HG02798 (cell line): Measurements from ENCODE around the gene TOMM6.
A peak's percentile ranks its signal among the peaks of the same experiment; 100 is the strongest.
"Not testable (repeated sequence)": the region's sequence is repeated elsewhere in the genome, so short reads cannot be mapped to it uniquely, and the experiment has no call there.

Experiments used
- ATAC-seq: cut with Tn5 transposase; IDR thresholded peaks from one replicate; pipeline ENCODE4 v1.9.1; 2021; ENCODE audit warnings: mild to moderate bottlenecking; ENCODE audit not compliant: unreplicated experiment, poor library complexity

Gene TOMM6

DNA sequence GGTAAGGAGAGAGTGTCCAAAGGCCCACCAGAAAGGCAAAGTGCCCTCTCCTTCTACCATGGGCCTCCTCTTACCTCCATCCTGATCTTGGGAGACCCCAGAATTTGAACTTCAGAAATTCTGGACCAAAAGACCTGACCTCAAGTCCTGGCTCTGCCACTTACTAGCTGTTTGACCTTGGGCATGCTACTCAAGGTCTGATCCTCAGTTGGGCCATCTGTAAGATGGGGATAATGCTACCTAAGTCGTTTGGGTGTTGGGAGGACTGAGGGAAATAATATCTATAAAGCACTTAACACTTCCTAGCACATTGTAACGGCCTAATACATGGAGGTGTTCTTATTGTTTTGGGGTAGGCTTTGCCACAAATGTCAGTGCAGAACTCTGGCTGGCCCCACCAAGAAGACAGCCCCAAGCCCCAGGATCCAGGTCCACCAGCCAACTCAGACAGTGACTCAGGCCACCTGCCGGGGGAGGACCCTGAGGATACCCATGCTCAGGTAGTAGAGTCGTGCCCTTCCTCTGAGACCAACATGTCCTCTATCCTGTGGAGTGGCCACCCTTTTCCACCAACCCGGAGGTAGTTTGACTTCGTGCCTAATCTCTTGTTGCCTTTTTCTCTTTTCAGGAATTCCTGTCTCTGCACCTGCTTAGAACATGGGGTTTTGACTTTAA lies 4.3 kb upstream of the TOMM6 start:
- no peak for ATAC-seq

DNA sequence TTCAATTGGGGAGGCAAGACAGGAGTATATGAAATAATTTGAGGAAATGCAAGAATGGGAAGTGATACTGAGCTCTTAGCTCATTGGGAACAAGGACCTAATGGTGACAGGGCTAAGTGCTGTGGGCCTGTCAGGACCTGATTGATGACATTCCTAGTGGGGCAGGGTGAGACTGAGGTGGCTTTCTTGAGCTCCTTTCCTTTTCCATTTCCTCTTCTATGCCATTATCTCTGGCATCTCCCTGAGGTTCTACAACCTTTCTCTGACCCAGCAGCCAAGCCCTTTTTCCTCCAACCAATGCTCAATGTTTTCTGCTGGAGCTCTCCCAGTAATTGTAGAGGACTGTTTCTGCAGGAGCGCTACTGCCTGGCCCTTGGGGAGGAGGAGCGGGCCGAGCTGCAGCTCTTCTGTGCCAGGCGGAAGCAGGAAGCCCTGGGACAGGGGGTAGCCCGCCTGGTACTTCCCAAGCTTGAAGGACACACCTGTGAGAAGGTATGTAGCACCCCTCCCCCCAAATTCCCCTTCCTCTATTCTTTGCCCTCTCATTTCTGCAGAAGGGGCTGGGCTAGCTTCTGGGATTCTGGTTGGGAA lies 2.8 kb upstream of the TOMM6 start:
- no peak for ATAC-seq

DNA sequence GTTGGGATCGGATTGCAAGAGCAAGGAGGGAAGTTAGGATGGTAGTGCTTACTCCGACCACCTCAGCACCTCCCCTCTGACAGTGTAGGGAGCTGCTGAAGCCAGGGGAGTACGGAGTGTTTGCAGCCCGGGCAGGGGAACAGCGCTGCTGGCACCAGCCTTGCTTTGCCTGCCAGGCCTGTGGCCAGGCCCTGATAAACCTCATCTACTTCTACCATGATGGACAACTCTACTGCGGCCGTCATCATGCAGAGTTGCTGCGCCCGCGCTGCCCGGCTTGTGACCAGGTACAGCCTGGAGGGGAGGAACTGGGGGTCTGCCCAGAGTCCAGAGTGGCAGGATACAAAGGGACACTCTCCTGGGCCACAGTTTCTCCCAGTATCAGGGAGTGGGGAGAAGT lies 2.2 kb upstream of the TOMM6 start:
- ATAC-seq: no peak

DNA sequence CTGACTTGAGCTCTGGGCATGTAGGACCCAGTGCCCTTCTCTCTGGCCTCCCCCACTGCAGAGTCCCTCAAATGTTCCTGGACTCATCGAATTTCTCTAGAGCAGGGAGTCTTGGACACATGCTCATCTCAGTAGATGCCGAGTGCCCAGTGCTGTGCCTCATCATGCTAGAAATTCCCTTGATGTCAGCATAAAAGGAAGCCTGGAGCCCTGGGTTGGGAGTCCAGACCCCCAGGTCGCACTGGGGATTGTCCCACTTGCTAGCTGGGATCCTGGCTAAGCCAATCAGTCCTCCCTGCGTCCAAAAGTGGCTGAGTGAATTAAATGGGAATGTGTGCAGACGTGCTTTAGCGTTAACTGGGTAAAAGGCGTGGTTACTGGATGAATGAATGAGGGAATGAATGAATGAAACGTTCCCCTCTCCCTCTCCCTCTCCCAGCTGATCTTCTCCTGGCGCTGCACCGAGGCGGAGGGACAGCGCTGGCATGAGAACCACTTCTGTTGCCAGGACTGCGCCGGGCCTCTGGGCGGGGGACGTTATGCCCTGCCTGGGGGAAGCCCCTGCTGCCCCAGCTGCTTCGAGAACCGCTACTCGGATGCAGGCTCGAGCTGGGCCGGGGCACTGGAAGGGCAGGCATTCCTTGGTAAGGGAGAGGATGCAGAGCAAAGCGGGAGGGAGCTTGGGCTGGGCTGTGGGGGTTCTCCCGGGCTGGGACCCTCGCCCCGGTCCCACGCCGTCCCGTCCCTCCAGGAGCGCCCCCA lies 1.6 kb upstream of the TOMM6 start:
- ATAC-seq: no peak

DNA sequence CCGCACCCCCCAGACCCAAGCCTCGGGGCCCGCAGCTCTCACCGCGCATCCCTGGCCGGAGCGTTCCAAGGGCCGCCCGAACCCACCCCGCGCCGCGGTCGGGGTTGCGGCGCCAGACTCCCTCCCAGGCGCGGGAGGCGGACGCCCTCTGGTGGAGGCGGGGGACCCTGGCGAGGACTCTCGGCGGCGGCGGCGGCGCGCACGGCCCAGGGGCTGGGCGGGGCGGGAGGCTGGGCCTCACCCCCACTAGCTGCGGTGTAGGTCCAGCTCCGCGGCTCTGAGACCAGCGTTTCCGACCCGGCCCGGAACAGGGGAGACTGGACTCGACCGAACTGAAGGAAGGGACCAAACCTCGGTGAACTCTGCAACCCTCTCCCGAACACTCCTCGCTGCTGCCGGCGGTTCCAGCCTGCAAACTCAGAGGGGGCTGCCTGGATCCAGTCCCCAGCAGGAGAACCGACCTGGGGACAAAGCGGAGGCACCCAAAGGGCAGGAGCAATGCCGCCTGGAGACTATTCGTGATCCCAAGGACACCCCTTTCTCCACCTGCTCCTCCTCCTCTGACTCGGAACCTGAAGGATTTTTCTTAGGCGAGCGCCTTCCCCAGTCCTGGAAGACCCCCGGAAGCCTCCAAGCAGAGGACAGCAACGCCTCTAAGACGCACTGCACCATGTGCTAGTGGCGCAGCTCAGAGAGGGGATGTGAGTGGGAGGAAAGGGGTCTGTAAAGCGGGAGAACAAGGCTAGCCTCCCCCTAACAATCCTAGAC lies 859 bp upstream of the TOMM6 start:
- ATAC-seq: peak; percentile 72

DNA sequence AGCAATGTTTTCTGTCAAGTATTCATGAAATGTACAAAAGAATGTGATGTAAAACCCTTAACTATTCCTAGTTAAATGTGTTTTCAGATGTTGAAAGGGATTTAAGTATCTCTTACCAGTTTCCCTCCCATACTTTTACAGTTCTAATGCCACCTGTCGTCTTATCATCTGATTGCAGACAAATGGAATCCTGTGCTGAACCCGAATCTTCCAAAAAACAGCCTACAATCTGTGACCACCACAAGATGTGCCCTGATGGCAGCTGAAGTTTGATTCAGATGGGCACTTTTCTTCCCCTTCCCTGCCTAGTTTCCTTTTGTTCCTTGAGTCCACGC lies 1.9 kb downstream of the TOMM6 start:
- ATAC-seq: no peak

DNA sequence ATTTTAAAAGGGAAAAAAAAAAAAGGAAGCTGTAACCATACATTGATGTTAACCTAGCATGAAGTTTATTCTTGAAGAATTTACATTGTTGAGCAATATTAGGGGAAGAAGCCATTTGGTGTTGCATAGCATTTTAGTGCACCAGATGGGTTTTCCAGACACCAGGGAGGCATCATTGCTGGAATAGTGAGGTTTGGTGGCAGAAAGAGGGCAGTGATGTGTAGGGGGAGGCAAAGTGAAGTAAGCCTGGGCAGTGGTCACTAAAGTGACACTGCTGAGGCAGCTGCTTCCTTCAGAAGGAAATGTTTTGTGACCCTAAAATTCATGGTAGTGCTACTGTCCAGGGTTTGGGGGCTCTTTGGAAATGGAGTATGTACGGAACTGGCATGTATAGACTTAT lies 2.6 kb downstream of the TOMM6 start:
- no peak for ATAC-seq

DNA sequence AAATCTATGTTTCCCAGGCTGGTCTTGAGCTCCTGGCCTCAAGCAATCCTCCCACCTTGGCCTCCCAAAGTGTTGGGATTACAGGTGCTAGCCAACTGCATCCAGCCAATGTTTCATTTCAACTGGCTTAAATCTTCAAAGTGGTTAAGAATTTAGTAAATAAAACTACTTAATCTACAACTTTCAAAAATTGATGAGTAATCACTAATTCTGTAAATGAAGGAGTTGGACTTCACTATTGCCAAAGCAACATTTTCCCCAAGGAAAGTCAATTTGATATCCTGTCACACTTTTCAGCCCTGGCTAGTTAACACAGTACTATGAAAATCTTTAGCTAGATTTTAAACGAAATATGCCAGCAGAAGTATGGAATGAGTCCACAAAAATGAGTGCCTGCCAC lies 3.8 kb downstream of the TOMM6 start:
- no peak for ATAC-seq

DNA sequence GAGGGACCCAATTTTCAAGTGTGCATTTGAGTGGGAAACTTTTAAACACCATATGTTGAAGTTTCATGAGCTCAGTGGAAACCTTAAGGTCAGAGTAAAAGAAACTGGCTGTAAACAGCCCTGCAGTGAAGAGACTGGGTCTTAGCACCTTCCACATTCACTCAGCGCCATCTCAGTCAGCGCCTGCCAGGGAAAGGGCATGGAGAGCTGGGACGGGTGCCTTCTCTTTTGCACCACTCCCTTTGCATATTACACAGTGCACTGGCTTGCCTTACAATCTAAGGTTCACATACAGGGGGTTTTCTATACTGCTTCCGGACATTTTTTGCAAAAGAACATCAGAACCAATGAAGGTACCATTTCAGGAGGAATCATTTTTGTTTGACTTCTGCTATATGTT lies 4.5 kb downstream of the TOMM6 start:
- ATAC-seq: no peak

DNA sequence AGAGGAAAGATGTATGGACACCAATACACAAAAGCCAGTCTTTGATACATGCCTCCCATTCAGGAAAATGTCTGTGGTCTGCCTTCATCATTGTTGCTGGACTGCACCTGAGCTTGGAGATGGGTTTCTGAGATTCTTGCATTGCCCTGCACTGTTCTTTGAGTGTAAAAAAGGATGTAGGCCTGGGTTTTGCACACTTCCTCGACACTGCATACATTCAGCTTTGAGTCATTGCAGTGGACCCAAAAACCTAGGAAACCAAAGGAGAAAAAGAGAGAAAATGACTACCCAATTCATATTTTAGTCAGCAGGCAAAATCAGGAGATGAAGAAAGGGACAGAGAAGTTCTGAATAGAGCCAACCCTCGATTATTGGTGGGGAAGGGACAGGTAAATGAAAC lies 9.0 kb downstream of the TOMM6 start:
- ATAC-seq: no peak

DNA sequence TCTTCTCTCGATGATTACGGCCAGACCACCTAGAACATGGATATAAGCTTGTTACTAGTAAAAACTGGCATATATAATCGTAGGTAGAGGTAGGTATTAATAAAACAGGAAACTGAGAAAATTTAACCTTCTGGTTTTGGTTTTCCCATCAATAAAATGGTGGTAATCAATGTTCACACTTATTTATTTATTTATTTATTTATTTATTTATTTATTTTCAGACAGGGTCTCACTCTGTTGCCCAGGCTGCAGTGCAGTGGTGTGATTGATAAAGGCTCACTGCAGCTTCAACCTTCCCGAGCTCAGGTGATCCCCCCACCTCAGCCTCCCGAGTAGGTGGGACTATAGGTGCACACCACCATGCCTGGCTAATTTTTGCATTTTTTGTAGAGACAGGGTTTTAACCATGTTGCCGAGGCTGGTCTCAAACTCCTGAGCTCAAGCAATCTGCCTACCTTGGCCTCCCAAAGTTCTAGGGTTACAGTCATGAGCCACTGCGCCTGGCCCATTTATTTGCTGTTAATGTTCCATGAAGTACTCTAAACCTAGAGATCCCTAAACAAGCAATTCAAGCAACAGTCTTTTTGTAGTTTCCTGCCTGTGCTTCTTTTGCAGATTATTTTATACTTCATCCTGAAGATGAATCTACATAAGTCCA lies 11.5 kb downstream of the TOMM6 start:
- ATAC-seq: no peak

DNA sequence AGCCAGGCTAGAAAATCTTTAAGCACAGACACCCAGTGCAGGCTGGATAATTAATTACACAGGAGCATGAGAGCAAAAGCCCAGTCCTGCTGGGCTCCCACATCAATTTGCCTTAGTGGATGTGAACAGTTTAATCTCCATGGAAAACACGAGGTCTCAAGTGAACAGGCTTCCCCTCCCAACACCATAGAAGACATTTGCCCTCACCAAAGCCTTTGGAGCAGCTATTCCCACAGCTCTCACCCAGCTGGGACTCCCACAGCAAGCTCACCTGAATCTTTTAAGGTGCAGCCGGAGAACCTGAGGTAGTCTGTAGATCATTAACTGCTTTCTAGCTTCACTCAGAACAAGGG lies 12.0 kb downstream of the TOMM6 start:
- ATAC-seq: no peak

DNA sequence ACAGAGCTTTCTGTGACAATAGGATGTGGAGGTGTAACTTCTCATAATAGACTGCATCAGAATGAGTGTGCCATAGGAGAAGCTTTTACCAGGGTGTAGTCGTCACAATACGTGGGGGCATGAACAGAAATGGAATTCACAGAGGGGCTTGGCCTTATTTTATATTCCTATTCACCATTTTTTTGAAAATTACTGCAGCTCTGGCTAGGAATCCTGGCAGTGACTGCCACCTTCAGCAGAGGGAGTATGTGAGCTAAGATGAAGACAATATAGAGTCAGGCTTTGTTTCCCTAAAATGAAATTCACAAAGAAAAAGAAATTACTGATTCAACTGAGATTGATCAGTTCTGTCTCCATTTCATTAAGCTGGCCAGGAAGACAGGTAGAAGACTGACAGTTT lies 13.9 kb downstream of the TOMM6 start:
- ATAC-seq: no peak

DNA sequence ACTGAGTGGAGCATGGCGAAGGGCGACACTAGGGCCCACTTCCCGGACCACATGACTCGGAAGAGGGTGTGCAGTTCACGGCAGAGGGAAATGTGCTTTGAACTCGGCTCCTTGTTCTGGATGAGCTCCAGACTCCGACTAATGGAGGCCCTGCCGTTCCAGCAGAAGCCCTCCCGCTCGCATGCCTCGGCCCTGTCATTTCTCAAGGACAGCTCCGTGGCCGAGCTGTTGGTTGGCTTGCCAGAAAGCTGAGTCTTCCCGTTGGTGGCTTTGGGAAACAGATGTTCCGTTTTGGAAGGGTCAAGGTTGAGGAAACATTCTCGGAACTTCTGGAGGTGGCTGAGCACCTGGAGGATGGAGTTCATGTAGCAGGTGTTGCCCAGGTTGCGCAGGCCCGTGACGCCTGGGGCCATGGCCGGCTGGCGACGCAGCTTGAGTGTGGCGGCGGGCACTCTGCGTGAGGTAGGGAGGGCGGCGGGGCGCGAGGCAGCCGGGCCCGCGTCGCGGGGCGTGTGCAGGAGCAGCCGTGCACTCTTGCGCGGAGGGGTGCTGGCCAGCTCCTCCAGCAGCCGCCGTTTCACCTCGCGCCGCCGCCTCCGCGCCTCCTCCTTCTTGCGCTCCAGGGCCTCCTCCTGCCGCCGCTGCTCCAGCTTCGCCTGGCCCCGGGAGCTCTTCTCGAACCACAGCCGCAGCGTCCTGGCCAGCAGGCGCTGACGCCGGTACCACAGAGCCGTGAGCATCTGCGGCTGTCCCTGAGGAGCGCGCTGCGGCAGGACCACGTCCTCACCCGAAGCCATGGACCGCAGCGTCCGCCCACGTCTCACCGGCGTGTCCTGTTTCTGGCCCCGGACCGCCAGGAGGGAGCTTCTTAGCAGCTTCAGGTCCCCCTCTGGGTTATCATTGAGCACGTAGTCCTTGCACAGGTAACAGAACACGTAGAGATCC lies 18.6 kb downstream of the TOMM6 start:
- ATAC-seq: no peak

DNA sequence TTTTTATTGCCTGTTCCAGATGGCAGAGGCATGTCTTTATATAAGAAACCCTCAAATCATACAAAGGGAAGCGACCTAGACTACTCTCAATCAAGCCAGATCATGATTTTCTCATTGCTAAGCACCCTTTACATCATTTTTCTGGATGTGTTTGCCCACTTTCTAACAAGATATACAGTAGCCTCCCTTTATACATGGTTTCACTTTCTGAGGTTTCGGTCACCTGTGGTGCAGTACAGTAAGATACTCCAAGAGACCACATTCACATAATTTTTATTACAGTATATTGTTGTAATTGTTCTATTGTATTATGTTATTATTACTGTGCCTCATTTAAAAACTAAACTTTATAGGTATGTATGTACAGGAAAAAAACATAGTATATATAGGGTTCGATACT lies 23.6 kb downstream of the TOMM6 start:
- no peak for ATAC-seq

DNA sequence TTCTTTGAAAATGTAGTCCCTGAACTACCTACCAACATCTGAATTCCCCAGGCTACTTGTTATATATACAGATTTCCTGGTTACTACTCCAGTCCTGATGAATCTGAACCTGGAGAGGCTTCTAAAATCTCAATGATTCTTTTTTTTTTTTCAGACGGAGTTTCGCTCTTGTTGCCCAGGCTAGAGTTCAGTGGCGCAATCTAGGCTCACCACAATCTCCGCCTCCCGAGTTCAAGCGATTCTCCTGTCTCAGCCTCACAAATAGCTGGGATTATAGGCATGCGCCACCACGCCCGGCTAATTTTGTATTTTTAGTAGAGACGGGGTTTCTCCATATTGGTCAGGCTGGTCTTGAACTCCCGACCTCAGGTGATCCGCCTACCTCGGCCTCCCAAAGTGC lies 24.5 kb downstream of the TOMM6 start:
- ATAC-seq: not testable (repeated sequence)

DNA sequence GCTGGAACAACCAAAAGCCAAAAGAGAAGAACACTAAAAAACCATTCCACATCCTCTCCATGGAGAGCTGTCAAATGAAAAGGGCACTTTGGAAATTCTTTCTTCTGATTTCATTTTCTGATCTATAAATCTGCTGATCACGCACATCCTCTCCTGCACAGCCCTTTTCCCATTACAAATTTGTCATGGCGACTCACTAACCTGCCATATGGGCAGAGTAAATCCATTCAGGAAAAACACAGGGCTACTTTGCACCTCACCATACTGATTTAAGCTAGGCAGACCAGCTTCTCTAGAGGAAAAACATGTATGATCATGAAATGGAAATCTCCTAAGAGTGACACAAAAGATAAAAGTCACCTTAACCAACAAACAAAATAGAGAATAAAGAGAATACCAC lies 26.0 kb downstream of the TOMM6 start:
- ATAC-seq: no peak

DNA sequence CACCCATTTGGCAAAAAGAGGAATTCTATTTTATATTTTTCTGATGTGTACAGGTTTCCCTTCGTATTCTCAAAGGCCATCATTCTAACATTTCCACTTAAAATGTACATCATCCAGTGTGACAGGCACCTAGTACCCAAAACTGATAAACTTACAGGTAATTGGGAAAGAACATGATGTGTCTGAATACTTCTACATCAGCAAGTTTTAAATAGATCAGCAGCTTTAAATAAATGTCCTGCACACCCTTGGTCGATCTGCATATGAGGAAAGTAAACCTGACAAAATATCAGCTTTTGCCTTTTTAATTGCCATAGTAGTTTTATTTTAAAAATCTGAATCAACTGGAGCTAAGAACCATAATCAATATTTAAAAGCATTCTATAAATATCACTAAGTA lies 26.5 kb downstream of the TOMM6 start:
- ATAC-seq: no peak

DNA sequence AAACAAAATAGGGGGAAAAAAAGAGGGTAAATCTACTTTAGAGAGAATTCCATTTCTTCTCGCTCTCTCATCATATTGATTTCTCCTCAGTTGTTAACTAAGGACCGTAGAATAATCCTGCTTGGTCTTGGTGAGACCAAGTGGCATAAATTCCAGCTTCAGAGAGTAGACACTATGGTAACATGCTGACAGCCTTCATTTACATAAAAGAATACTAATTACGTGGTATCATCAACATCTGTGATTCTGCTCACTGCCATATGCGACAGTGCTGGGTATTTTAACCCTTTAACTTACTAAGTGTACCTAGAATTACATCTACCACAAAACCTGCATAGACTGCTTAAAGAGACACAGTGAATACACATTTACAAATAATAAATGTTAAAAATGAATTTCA lies 27.1 kb downstream of the TOMM6 start:
- no peak for ATAC-seq

DNA sequence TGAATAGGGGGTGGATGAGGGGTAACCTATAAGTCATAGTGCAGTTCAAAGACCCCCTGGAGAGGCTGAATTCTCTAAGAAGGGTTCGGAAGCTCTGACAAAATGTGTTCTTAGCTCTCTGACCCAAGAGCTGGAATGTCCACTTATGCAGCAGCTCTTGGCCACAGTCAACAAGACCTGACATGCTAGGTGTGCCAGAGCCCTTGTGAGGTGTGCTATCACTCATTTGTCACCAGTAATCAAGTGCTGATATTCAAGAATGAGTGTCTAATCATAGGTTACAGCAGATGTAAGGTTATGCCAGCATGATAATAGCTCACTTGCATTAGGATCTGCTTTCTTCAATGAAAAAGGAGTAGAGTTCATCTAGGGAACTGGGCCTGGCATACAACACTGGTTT lies 28.1 kb downstream of the TOMM6 start:
- ATAC-seq: no peak
